SK-N-SH (cell line): ENCODE results near the gene COL26A1. TPM values are rescaled to one million over a fixed set of nuclear protein-coding genes. Genes with fewer than 3 reads are reported as not detected.

ENCODE experiments used
- CTCF ChIA-PET: fragments of 300-600, 350-600 bp; formaldehyde crosslinking; extraction: SDS; loops from one replicate; lab custom pipeline; 2021; lab: Yijun Ruan, JAX
- POLR2A ChIA-PET: fragments of 350-600 bp; sonication (Branson Sonifier 250); formaldehyde crosslinking; extraction: SDS; loops from one replicate; lab custom pipeline; 2020; ENCODE audit warnings: antibody characterized with exemption, inconsistent platforms; lab: Yijun Ruan, JAX
- DNase-seq: peaks from one replicate; pipeline ENCODE4 v3.0.0; 2012
- H2AFZ ChIP-seq: fragments of 200-600 bp; sonication (generic); 2 replicates; pipeline ENCODE4 v1.8.1; 2016; ENCODE audit warnings: antibody characterized with exemption, mild to moderate bottlenecking, low read depth
- H3F3A ChIP-seq: fragments of 200-600 bp; sonication (generic); replicated peaks from 2 replicates; pipeline ENCODE3; 2016; ENCODE audit warnings: antibody characterized with exemption, mild to moderate bottlenecking; ENCODE audit not compliant: insufficient read depth
- H3K27ac ChIP-seq, 2 experiments: fragments of 200-500 bp in 1 of 2; fragments of 200-600 bp in 1 of 2; sonication (Bioruptor generic) in 1 of 2; sonication (generic), shearing (Covaris generic) in 1 of 2; 2 replicates each; pipeline versions ENCODE4 v1.5.1 to v1.6.1; 2014 to 2016; ENCODE audit warnings: low read depth in 2 of 2, inconsistent platforms in 1 of 2, low read length in 1 of 2, mild to moderate bottlenecking in 1 of 2, mixed read lengths in 1 of 2
- H3K27me3 ChIP-seq: fragments of 200-600 bp; sonication (generic), shearing (Covaris generic); 2 replicates; pipeline ENCODE4 v1.6.1; 2016; ENCODE audit warnings: mixed run types; ENCODE audit not compliant: insufficient read depth
- H3K36me3 ChIP-seq, 2 experiments: fragments of 200-500 bp in 1 of 2; fragments of 200-600 bp in 1 of 2; sonication (Bioruptor generic) in 1 of 2; sonication (generic) in 1 of 2; replicated peaks in 1 of 2; 2 replicates each; pipeline versions ENCODE3 to v1.5.1; 2014 to 2016; ENCODE audit warnings: low read length in 1 of 2, mild to moderate bottlenecking in 1 of 2; ENCODE audit not compliant: insufficient read depth in 2 of 2, control insufficient read depth in 1 of 2
- H3K4me1 ChIP-seq, 2 experiments: fragments of 200-500 bp in 1 of 2; fragments of 200-600 bp in 1 of 2; sonication (Bioruptor generic) in 1 of 2; sonication (generic), shearing (Covaris generic) in 1 of 2; 2 replicates each; pipeline versions ENCODE4 v1.5.1 to v1.6.1; 2014 to 2016; ENCODE audit warnings: low read depth in 1 of 2, low read length in 1 of 2, mixed run types in 1 of 2; ENCODE audit not compliant: insufficient read depth in 2 of 2, control insufficient read depth in 1 of 2
- H3K4me2 ChIP-seq: fragments of 200-600 bp; sonication (generic), shearing (Covaris generic); 2 replicates; pipeline ENCODE4 v1.6.1; 2017; ENCODE audit warnings: mixed run types
- H3K4me3 ChIP-seq, 2 experiments: fragments of 200-500 bp in 1 of 2; fragments of 200-600 bp in 1 of 2; sonication (Bioruptor generic) in 1 of 2; sonication (generic), shearing (Covaris generic) in 1 of 2; 2 replicates each; pipeline versions ENCODE4 v1.5.1 to v1.8.1; 2014 to 2016; ENCODE audit warnings: low read depth in 2 of 2, inconsistent platforms in 1 of 2, low read length in 1 of 2, mild to moderate bottlenecking in 1 of 2, mixed read lengths in 1 of 2, moderate library complexity in 1 of 2
- H3K79me2 ChIP-seq: fragments of 200-600 bp; sonication (generic); 2 replicates; pipeline ENCODE4 v1.8.1; 2017; ENCODE audit warnings: mild to moderate bottlenecking; ENCODE audit not compliant: insufficient read depth
- H3K9ac ChIP-seq: fragments of 200-600 bp; sonication (generic); 2 replicates; pipeline ENCODE4 v1.6.1; 2017; ENCODE audit warnings: mixed run types
- H3K9me2 ChIP-seq: fragments of 200-600 bp; sonication (generic); 2 replicates; pipeline ENCODE4 v1.6.1; 2017; ENCODE audit warnings: mixed run types
- H3K9me3 ChIP-seq: fragments of 200-600 bp; sonication (generic); 2 replicates; pipeline ENCODE4 v1.6.1; 2017; ENCODE audit warnings: mixed run types, mild to moderate bottlenecking, moderate library complexity
- H4K20me1 ChIP-seq: fragments of 200-600 bp; sonication (generic); 2 replicates; pipeline ENCODE4 v1.6.1; 2017; ENCODE audit warnings: mild to moderate bottlenecking, mixed run types; ENCODE audit not compliant: insufficient read depth
- CHD2 ChIP-seq: fragments of 150-350 bp; IDR thresholded peaks from 2 replicates; pipeline ENCODE4 v1.6.1; 2018; ENCODE audit warnings: low read length; ENCODE audit not compliant: partially characterized antibody
- CTCF ChIP-seq: fragments of 200-600 bp; sonication (generic); IDR thresholded peaks from 2 replicates; pipeline ENCODE4 v1.6.1; 2017; ENCODE audit warnings: antibody characterized with exemption, mild to moderate bottlenecking, moderate library complexity
- ELF1 ChIP-seq: IDR thresholded peaks from 2 replicates; pipeline ENCODE4 v1.4.0; 2012
- EP300 ChIP-seq, 2 experiments: IDR thresholded peaks; 2 replicates each; pipeline versions ENCODE4 v1.4.0 to v1.6.1; 2012; ENCODE audit warnings: borderline replicate concordance in 1 of 2, low read depth in 1 of 2, low read length in 1 of 2
- FOSL2 ChIP-seq: IDR thresholded peaks from 2 replicates; pipeline ENCODE4 v1.4.0; 2012; ENCODE audit warnings: low read depth, mild to moderate bottlenecking, moderate library complexity, borderline replicate concordance
- FOXJ3 ChIP-seq: sonication (generic); formaldehyde crosslinking; IDR thresholded peaks from 2 replicates; pipeline ENCODE4 v1.5.1; 2020; ENCODE audit warnings: mild to moderate bottlenecking, missing genetic modification reagents
- GABPA ChIP-seq: IDR thresholded peaks from 2 replicates; pipeline ENCODE4 v1.4.0; 2012; ENCODE audit warnings: low read depth, mild to moderate bottlenecking
- GATA2 ChIP-seq: sonication (generic); formaldehyde crosslinking; IDR thresholded peaks from 2 replicates; pipeline ENCODE4 v1.5.0; 2020; ENCODE audit warnings: mild to moderate bottlenecking, missing genetic modification reagents
- IRF3 ChIP-seq: fragments of 150-350 bp; IDR thresholded peaks from 2 replicates; pipeline ENCODE4 v1.6.1; 2016; ENCODE audit warnings: mild to moderate bottlenecking, low read depth, low read length
- JUND ChIP-seq: IDR thresholded peaks from 2 replicates; pipeline ENCODE4 v1.4.0; 2012
- MXI1 ChIP-seq: IDR thresholded peaks from 2 replicates; pipeline ENCODE4 v1.6.1; 2012; ENCODE audit warnings: mild to moderate bottlenecking, low read depth, low read length, improper control_type of control experiment
- NFIC ChIP-seq: IDR thresholded peaks from 2 replicates; pipeline ENCODE4 v1.4.0; 2012; ENCODE audit warnings: borderline replicate concordance
- NRF1 ChIP-seq: IDR thresholded peaks from 2 replicates; pipeline ENCODE4 v1.6.1; 2012; ENCODE audit warnings: low read depth, mild to moderate bottlenecking, low read length
- RCOR1 ChIP-seq: fragments of 150-350 bp; IDR thresholded peaks from 2 replicates; pipeline ENCODE4 v1.6.1; 2017; ENCODE audit warnings: antibody characterized with exemption, low read length
- RFX5 ChIP-seq: IDR thresholded peaks from 2 replicates; pipeline ENCODE4 v1.6.1; 2012; ENCODE audit warnings: mild to moderate bottlenecking, improper control_type of control experiment, low read length
- RXRA ChIP-seq: IDR thresholded peaks from 2 replicates; pipeline ENCODE4 v1.4.0; 2012; ENCODE audit warnings: low read depth, mild to moderate bottlenecking, borderline replicate concordance
- SMC3 ChIP-seq: IDR thresholded peaks from 2 replicates; pipeline ENCODE4 v1.6.1; 2012; ENCODE audit warnings: low read depth, low read length, improper control_type of control experiment
- TAF1 ChIP-seq: IDR thresholded peaks from 2 replicates; pipeline ENCODE4 v1.6.1; 2012; ENCODE audit warnings: low read depth, mild to moderate bottlenecking, low read length, moderate library complexity, borderline replicate concordance
- TCF12 ChIP-seq: IDR thresholded peaks from 2 replicates; pipeline ENCODE4 v1.4.0; 2012
- USF2 ChIP-seq: fragments of 150-350 bp; IDR thresholded peaks from 2 replicates; pipeline ENCODE4 v1.6.1; 2017; ENCODE audit warnings: antibody characterized with exemption, low read length, low read depth, borderline replicate concordance
- YY1 ChIP-seq: IDR thresholded peaks from 2 replicates; pipeline ENCODE4 v1.4.0; 2012; ENCODE audit warnings: low read depth, mild to moderate bottlenecking
- WGBS: methylation state at CpG from one replicate; pipeline ENCODE4 v1.1.6; 2017; ENCODE audit warnings: low lambda C conversion rate; 5-methylcytosine and 5-hydroxymethylcytosine counted together
- polyA plus RNA-seq, 3 experiments: library from polyadenylated mRNA; depleted of rRNA; stranded (reverse); fragments of >200 nt; gene quantifications; 2 replicates each; pipeline ENCODE4 v1.2.3, GENCODE V29; 2012

Gene COL26A1
- polyA plus RNA-seq, 1 of the 3 experiments (the other 2 are of a cell fraction), result 0.05 TPM

- TF ChIP-seq CTCF (no peak), IRF3 (no peak), SMC3 (no peak)
These were observed 30.6 kb upstream of the COL26A1 start (continued) for GRCh38 chr7:101332026-101332425.

- H3F3A ChIP-seq, result no peaks in the 10 kb centered on the region
- H3K36me3 ChIP-seq, result no peaks in the 10 kb centered on the region
- WGBS, result 71% methylated on average over 5 of the region's 5 CpGs
- H3K27ac ChIP-seq, result no peak overlapping the region
- peak; percentile 10 for DNase-seq
- CTCF ChIA-PET, result interaction anchor here (1.2 to 2.7 kb wide), 3 partner anchors 10 to 107 kb away, joined by 3 to 11 read pairs (median 3); no protein-coding TSS in a partner anchor
- H3K9me3 ChIP-seq, result no peaks in the 10 kb centered on the region
- no peaks in the 10 kb centered on the region for H4K20me1 ChIP-seq
- POLR2A ChIA-PET, result no interaction called here
- no peak overlapping the region for H3K4me3 ChIP-seq
- peaks cover 0 to 3% of the 10 kb centered on the region in 2 experiments; a peak in 1 of 4 replicates for H3K4me1 ChIP-seq
- H3K9me2 ChIP-seq, result no peaks in the 10 kb centered on the region
- H3K27me3 ChIP-seq, result peaks cover 7% of the 10 kb centered on the region; the same call in 1 of the 2 replicates
- H3K4me2 ChIP-seq, result no peak overlapping the region
- no peak overlapping the region for H3K9ac ChIP-seq
- no peak overlapping the region for H2AFZ ChIP-seq
- no peaks in the 10 kb centered on the region for H3K79me2 ChIP-seq
- TF ChIP-seq EP300 (IDR thresholded peaks at IDR 0.05; ENCODE audit: borderline replicate concordance in 1 of 2, low read depth in 1 of 2, low read length in 1 of 2) (no peak), JUND (no peak), IRF3 (no peak), NRF1 (no peak), RCOR1 (no peak)
These were observed 28.8 kb upstream of the COL26A1 start for GRCh38 chr7:101333912-101334311.

GRCh38 chr7:101340379-101340778, 22.3 kb upstream of the COL26A1 start:
- H3K9ac ChIP-seq, result no peak overlapping the region
- H3K27me3 ChIP-seq, result peaks cover 14% of the 10 kb centered on the region; the same call in 1 of the 2 replicates
- no peaks in the 10 kb centered on the region for H3K9me3 ChIP-seq
- 78% methylated on average over 14 of the region's 14 CpGs for WGBS
- H3K4me3 ChIP-seq, result no peak overlapping the region
- no peaks in the 10 kb centered on the region for H3F3A ChIP-seq
- no peak for DNase-seq
- no peaks in the 10 kb centered on the region for H3K4me1 ChIP-seq
- H3K4me2 ChIP-seq, result no peak overlapping the region
- no peaks in the 10 kb centered on the region for H3K79me2 ChIP-seq
- H2AFZ ChIP-seq, result no peak overlapping the region
- H4K20me1 ChIP-seq, result no peaks in the 10 kb centered on the region
- no peak overlapping the region for H3K27ac ChIP-seq
- H3K9me2 ChIP-seq, result no peaks in the 10 kb centered on the region
- no peaks in the 10 kb centered on the region for H3K36me3 ChIP-seq
- POLR2A ChIA-PET, result no interaction called here
- CTCF ChIA-PET, result interaction anchor here (1.0 to 4.4 kb wide), 6 partner anchors 11 to 168 kb away, joined by 3 to 22 read pairs (median 4); partner anchors contain the start of genes COL26A1 and IFT22
- TF ChIP-seq RXRA (no peak), GATA2 (CRISPR knock-in tag) (no peak), CHD2 (no peak), ELF1 (no peak), TAF1 (no peak), FOSL2 (no peak), RFX5 (no peak), GABPA (no peak), MXI1 (no peak), RCOR1 (no peak), FOXJ3 (CRISPR knock-in tag) (no peak), NFIC (no peak), YY1 (no peak), TCF12 (no peak), USF2 (no peak)
